ENCODE measurements around the gene ING3.

The ING3 gene

DNA sequence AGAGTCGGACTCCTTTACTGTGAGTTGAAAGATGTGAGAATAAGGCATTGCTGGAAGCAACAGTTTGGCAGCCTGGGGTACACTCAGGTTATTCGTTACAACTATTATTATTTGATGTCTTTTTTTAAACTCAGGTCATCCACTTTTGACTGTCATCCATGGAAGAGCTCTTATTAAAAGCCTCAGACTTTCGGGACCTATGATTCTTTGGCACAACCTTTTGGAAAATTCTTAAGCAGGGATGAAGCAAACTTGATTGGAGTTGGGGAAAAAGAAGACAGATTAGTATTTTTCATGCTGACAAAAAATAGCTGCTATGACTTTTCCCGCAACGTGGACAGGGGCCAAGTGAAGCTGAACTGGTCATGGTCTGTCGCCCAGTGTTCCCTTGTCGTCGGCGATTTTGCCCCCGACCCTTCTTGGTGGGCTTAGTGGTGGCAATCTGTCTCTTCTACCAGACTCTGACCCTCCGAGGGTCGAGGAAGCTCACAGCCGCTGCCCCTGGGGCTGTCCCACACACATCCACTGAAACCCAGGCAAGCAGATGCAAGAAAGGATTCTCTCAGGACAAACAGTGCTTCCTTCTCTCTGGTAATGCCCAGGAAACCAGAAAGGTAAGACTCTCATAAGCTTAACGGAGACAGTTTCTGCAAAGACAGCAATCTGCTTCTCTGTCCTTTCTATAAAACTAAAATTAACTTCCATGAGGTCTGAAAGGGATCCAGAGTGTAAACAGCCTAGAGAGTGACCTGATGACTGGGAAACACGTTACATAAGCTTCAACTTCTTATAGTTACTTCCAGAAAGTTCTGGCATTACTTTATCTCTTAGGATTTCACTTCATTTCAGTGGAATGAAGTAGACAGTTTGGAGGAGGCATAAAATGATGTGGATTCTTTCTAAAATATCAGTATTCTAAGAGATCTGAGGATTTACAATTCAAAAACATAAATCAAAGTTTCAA is 39.0 kb downstream of the ING3 start:
- no peak for TF ChIP-seq ZFX (IDR thresholded peaks at IDR 0.05)
- TF ChIP-seq, protein P1, sequence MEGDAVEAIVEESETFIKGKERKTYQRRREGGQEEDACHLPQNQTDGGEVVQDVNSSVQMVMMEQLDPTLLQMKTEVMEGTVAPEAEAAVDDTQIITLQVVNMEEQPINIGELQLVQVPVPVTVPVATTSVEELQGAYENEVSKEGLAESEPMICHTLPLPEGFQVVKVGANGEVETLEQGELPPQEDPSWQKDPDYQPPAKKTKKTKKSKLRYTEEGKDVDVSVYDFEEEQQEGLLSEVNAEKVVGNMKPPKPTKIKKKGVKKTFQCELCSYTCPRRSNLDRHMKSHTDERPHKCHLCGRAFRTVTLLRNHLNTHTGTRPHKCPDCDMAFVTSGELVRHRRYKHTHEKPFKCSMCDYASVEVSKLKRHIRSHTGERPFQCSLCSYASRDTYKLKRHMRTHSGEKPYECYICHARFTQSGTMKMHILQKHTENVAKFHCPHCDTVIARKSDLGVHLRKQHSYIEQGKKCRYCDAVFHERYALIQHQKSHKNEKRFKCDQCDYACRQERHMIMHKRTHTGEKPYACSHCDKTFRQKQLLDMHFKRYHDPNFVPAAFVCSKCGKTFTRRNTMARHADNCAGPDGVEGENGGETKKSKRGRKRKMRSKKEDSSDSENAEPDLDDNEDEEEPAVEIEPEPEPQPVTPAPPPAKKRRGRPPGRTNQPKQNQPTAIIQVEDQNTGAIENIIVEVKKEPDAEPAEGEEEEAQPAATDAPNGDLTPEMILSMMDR (conservative IDR thresholded peaks at IDR 0.05), result no peak
- H3K27ac ChIP-seq, result no peak overlapping the region

DNA sequence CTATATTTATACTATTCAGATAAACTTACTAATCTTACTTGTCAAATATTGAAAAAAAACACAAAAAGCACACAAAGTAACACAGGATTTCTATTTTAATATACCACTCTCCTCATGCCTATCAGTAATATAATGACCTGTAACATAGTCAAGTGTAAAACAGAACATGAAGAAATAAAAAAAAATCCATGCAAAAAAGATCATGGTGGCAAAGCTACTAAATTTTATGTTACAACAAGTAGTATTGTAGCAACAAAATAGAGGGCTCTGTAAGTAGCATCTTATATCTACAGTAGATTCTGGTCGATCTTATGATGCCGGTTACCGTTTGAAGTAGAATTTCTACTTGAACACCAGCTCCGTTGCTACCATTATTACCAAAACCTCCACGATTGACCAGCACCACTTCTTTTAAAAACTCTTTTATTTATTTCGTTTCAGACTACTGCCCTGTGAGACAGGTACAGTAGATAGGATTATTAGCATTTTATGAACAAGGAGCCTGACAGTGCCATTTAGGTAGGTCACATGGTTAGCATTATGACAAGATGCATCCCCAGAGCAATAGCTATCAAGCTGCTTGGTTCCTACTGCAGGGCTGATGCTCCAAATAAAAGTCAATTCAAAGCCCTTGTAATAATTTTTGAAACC is 40.0 kb downstream of the ING3 start:
- H3K27ac ChIP-seq, result no peak overlapping the region
- TF ChIP-seq ZFX (IDR thresholded peaks at IDR 0.05), result no peak
- TF ChIP-seq, protein P1 (conservative IDR thresholded peaks at IDR 0.05), result no peak

DNA sequence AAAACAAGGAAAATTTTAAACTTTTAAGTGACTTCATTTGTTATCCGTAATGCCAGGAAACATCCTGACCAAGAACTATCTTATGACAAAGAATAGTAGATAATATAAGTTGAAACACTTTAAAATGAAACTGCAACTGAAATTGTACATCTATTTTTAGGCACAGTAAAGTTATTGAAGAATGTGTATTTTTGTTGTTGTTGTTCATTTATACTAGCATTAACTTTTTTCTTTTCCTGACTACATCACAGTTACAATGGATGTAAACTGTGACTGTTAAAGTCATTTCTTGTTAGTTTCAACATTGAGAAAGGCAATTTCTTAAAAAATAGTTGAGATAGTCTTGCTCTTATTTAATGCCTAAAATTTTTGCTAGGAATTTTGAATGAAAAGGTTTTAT is 40.6 kb downstream of the ING3 start:
- TF ChIP-seq ZFX (IDR thresholded peaks at IDR 0.05), result no peak
- TF ChIP-seq, protein P1 (conservative IDR thresholded peaks at IDR 0.05), result no peak
- H3K27ac ChIP-seq, result no peak overlapping the region

DNA sequence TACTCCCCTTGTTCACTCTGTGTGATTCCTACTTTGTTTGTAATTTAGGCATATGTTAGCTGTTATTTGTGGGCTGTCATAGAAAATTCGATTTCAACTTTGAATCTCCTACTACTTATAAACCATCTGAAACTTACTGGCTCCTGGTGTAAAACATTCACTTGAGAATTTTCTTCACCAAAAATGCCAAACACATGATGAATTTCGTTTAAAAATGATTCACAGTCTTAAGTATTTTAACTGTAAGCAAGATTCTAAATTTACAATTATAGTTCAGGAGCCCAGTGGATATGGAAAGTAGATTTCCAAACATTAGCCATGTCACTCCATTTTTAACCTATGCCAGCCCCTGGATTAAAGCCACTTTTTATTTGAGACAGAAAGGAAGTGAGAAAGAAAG is 41.0 kb downstream of the ING3 start:
- TF ChIP-seq, protein P1 (conservative IDR thresholded peaks at IDR 0.05), result no peak
- TF ChIP-seq ZFX (IDR thresholded peaks at IDR 0.05), result no peak
- no peak overlapping the region for H3K27ac ChIP-seq

DNA sequence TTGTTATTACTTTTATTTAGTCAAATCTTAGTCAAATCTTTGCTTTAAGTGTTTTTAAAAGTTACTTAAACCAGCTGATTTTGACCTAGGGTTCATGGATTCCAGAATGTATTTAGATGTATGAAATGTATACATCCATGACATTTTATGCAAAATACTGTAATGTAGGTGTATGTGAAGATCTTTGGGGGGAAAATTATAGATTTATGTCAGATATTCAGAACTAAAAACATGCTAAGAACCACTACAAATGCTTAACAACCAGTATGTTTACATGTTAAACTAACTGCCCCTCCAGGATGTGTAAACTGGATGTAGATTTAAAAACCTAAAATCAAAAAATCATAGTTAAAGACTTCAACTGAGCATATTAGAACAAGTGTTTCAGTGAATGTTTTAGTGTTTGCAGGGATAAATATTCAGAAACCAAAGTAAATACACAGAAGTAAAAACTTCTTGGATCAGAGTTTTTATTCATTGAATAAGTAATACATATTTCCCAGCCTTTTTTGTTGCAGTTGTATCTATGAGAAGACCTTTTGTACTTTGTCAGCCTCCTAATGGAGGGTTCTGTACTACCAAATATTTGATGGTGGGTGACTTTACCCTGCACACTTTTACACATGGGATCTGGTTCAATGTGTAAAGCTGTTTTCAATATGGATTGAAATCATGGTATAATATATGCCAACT is 41.8 kb downstream of the ING3 start:
- TF ChIP-seq ZFX (IDR thresholded peaks at IDR 0.05), result no peak
- TF ChIP-seq, protein P1 (conservative IDR thresholded peaks at IDR 0.05), result no peak
- H3K27ac ChIP-seq, result no peak overlapping the region

DNA sequence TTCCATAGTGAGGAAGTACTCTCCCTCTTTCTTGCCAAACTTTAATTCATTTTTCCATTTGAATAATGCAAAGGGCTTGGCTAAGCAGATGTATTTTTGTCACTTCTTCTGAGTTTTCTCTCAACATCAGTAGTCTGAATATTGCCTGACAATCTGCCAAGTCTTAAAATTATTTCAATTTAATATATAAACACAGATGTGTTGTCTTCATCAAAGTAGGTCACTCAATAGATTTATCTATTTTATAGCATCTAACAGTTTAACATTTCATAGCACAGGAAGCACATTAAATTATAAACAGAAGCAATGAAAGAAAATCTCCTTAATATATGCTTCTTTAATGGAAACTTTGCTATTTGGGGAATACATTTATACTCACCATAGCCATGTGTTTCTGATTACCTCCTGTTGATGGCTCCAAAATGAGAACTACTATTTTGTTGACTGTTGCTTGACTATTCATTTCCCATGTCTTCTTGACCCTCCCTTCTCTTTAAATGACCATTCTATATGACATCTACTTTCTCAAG is 42.5 kb downstream of the ING3 start:
- TF ChIP-seq ZFX (IDR thresholded peaks at IDR 0.05), result no peak
- TF ChIP-seq, protein P1 (conservative IDR thresholded peaks at IDR 0.05), result no peak
- no peak overlapping the region for H3K27ac ChIP-seq
